Activated CD4-positive, alpha-beta T cell treated with anti-CD3 and anti-CD28 coated beads, Interleukin-2, amount 50 U/mL, for 24 hours (primary cell): ENCODE data around the gene ABHD8.
A peak's percentile ranks its signal among the peaks of the same experiment; 100 is the strongest.
"Not testable (repeated sequence)": the region's sequence is repeated elsewhere in the genome, so short reads cannot be mapped to it uniquely, and the experiment has no call there.

Experiments
- DNase-seq, 2 donors: peaks; one replicate each; pipeline ENCODE4 v3.0.0-alpha.2; 2020; ENCODE audit warnings: low read depth in 1 of 2, low spot score in 1 of 2

Gene ABHD8

GRCh38 chr19:17302391-17303166 is 646 bp downstream of the ABHD8 start:
- no peak for DNase-seq

GRCh38 chr19:17300992-17301619 is 2.1 kb downstream of the ABHD8 start:
- no peak for DNase-seq

- DNase-seq: no peak
Measured at GRCh38 chr19:17296976-17297375, 6.2 kb downstream of the ABHD8 start.

GRCh38 chr19:17296273-17296672 is 7.0 kb downstream of the ABHD8 start:
- DNase-seq: no peak

- DNase-seq: not testable (repeated sequence)
Measured at GRCh38 chr19:17295551-17295950, 7.7 kb downstream of the ABHD8 start.

- no peak for DNase-seq
Measured at GRCh38 chr19:17294051-17294891, 9.0 kb downstream of the ABHD8 start.

GRCh38 chr19:17293605-17294004 is 9.6 kb downstream of the ABHD8 start:
- no peak for DNase-seq

- DNase-seq: peak; percentile 69 to 71
Measured at GRCh38 chr19:17292301-17293074, 10.7 kb downstream of the ABHD8 start.

GRCh38 chr19:17289489-17289888 is 13.7 kb downstream of the ABHD8 start:
- no peak for DNase-seq

- no peak for DNase-seq
Measured at GRCh38 chr19:17286752-17287151, 16.5 kb downstream of the ABHD8 start.

- DNase-seq: no peak
Measured at GRCh38 chr19:17286263-17286662, 17.0 kb downstream of the ABHD8 start.

- DNase-seq: no peak
Measured at GRCh38 chr19:17285415-17286135, 17.6 kb downstream of the ABHD8 start.

GRCh38 chr19:17283504-17283996 is 19.7 kb downstream of the ABHD8 start:
- DNase-seq: no peak

- peak; percentile 69 to 70 for DNase-seq
Measured at GRCh38 chr19:17282488-17283125, 20.6 kb downstream of the ABHD8 start.

GRCh38 chr19:17281391-17282304 is 21.6 kb downstream of the ABHD8 start, which contains the start of gene ANKLE1:
Gene ANKLE1, plus strand, starts transcription at chr19:17281901. Its CDS starts 20 bp downstream, at chr19:17281921.
- DNase-seq: no peak

- no peak for DNase-seq
Measured at GRCh38 chr19:17279436-17279835, 23.8 kb downstream of the ABHD8 start.

- no peak for DNase-seq
Measured at GRCh38 chr19:17275441-17276175, 27.6 kb downstream of the ABHD8 start.

- DNase-seq: not testable (repeated sequence)
Measured at GRCh38 chr19:17274892-17275291, 28.3 kb downstream of the ABHD8 start.
